NCI-H82 treated with DMSO at 0.1 percent for 48 hours (cell line): ENCODE data around the gene FTCD.

Source experiments
- DNase-seq: peaks from one replicate; lab custom pipeline; 2025; ENCODE audit not compliant: unreplicated experiment; lab: John Stamatoyannopoulos, UW

FTCD gene

GRCh38 chr21:46154155-46154954 is 1.0 kb downstream of the FTCD start:
- DNase-seq, result no peak

GRCh38 chr21:46153247-46154154 is 1.9 kb downstream of the FTCD start:
- DNase-seq, result no peak

GRCh38 chr21:46152927-46153246 is 2.5 kb downstream of the FTCD start:
- DNase-seq, result no peak

GRCh38 chr21:46151989-46152926 is 3.1 kb downstream of the FTCD start:
- DNase-seq, result no peak

GRCh38 chr21:46151261-46151988 is 4.0 kb downstream of the FTCD start:
- DNase-seq, result no peak

- no peak for DNase-seq
Measured at GRCh38 chr21:46150491-46151121, 4.8 kb downstream of the FTCD start.

- DNase-seq, result no peak
Measured at GRCh38 chr21:46150073-46150472, 5.3 kb downstream of the FTCD start.

GRCh38 chr21:46149205-46149901 is 6.0 kb downstream of the FTCD start:
- no peak for DNase-seq

- DNase-seq, result no peak
Measured at GRCh38 chr21:46148106-46148505, 7.3 kb downstream of the FTCD start.

GRCh38 chr21:46147429-46147828 is 8.0 kb downstream of the FTCD start:
- peak; percentile 17 for DNase-seq

GRCh38 chr21:46146856-46147255 is 8.5 kb downstream of the FTCD start:
- no peak for DNase-seq

GRCh38 chr21:46145840-46146691 is 9.3 kb downstream of the FTCD start:
- no peak for DNase-seq

GRCh38 chr21:46145159-46145839 is 10.1 kb downstream of the FTCD start:
- DNase-seq, result no peak

- DNase-seq, result no peak
Measured at GRCh38 chr21:46144464-46145070, 10.8 kb downstream of the FTCD start.

GRCh38 chr21:46142582-46143473 is 12.6 kb downstream of the FTCD start:
- DNase-seq, result no peak

- DNase-seq, result no peak
Measured at GRCh38 chr21:46141767-46142581, 13.4 kb downstream of the FTCD start.
